H1 (cell line): Measurements from ENCODE around the gene PGLYRP1. TPM values are rescaled to one million over a fixed set of nuclear protein-coding genes. Genes with fewer than 3 reads are reported as not detected.

Source experiments
- HDAC6 ChIP-seq: IDR thresholded peaks from one replicate; pipeline ENCODE4 v1.7.1; 2012; ENCODE audit warnings: low read depth, mild to moderate bottlenecking, inconsistent platforms, low read length, moderate library complexity
- RBBP5 ChIP-seq: IDR thresholded peaks from 2 replicates; pipeline ENCODE4 v1.7.1; 2012; ENCODE audit warnings: low read depth, mild to moderate bottlenecking, inconsistent platforms, low read length, moderate library complexity, borderline replicate concordance
- polyA plus RNA-seq, 7 experiments: library from polyadenylated mRNA; depleted of rRNA in 3 of 7; stranded (reverse) in 5 of 7; unstranded in 2 of 7; fragments of >200 nt in 5 of 7; fragments of 200-250 nt in 2 of 7; gene quantifications; 1 replicate in 5 of 7; 2 replicates in 1 of 7; 4 replicates in 1 of 7; pipeline versions ENCODE4 v1.2.1 to v1.2.3, GENCODE V29; 2011 to 2013; ENCODE audit warnings: missing spikeins in 2 of 7, mixed read lengths in 2 of 7
- total RNA-seq: library from RNA; stranded (reverse); fragmentation: NEBNext Ultra II Directional; extraction: Animal tissue kit (Norgen Biotek cat#: 25700); gene quantifications from 2 replicates; pipeline ENCODE4 v1.2.1, GENCODE V29; 2021
- TF ChIP-seq, protein P1 (sequence below): fragments of 300-600 bp; sonication (generic); IDR thresholded peaks from 2 replicates; pipeline ENCODE4 v1.7.1; 2012; ENCODE audit warnings: low read length, moderate library complexity, mild to moderate bottlenecking, inconsistent platforms; ENCODE audit not compliant: insufficient replicate concordance

PGLYRP1 gene
- total and polyA plus RNA-seq, 2 of the 8 experiments (the other 6 are each of a cell fraction or from before 2014, with no cell fraction given): not detected

DNA sequence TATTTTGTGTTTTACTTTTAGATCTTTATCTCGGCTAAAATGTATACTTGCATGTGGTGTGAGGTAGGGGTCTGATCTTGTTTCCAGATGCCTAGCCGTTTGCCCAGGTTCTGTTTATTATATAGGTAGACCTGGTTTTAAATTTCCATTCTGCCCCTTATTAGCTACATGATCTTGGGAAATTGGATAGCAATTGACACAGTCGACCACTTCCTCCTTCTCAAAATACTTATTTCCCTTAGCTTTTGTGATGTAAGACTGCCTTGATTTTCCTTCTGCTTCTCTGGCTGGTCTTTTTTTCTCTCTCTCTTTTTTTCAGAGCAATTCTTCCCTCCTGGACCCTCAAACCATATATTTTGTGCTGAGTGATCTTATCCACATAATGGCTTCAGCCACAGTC is 3.0 kb upstream of the PGLYRP1 start (continued):
- TF ChIP-seq, protein P1, sequence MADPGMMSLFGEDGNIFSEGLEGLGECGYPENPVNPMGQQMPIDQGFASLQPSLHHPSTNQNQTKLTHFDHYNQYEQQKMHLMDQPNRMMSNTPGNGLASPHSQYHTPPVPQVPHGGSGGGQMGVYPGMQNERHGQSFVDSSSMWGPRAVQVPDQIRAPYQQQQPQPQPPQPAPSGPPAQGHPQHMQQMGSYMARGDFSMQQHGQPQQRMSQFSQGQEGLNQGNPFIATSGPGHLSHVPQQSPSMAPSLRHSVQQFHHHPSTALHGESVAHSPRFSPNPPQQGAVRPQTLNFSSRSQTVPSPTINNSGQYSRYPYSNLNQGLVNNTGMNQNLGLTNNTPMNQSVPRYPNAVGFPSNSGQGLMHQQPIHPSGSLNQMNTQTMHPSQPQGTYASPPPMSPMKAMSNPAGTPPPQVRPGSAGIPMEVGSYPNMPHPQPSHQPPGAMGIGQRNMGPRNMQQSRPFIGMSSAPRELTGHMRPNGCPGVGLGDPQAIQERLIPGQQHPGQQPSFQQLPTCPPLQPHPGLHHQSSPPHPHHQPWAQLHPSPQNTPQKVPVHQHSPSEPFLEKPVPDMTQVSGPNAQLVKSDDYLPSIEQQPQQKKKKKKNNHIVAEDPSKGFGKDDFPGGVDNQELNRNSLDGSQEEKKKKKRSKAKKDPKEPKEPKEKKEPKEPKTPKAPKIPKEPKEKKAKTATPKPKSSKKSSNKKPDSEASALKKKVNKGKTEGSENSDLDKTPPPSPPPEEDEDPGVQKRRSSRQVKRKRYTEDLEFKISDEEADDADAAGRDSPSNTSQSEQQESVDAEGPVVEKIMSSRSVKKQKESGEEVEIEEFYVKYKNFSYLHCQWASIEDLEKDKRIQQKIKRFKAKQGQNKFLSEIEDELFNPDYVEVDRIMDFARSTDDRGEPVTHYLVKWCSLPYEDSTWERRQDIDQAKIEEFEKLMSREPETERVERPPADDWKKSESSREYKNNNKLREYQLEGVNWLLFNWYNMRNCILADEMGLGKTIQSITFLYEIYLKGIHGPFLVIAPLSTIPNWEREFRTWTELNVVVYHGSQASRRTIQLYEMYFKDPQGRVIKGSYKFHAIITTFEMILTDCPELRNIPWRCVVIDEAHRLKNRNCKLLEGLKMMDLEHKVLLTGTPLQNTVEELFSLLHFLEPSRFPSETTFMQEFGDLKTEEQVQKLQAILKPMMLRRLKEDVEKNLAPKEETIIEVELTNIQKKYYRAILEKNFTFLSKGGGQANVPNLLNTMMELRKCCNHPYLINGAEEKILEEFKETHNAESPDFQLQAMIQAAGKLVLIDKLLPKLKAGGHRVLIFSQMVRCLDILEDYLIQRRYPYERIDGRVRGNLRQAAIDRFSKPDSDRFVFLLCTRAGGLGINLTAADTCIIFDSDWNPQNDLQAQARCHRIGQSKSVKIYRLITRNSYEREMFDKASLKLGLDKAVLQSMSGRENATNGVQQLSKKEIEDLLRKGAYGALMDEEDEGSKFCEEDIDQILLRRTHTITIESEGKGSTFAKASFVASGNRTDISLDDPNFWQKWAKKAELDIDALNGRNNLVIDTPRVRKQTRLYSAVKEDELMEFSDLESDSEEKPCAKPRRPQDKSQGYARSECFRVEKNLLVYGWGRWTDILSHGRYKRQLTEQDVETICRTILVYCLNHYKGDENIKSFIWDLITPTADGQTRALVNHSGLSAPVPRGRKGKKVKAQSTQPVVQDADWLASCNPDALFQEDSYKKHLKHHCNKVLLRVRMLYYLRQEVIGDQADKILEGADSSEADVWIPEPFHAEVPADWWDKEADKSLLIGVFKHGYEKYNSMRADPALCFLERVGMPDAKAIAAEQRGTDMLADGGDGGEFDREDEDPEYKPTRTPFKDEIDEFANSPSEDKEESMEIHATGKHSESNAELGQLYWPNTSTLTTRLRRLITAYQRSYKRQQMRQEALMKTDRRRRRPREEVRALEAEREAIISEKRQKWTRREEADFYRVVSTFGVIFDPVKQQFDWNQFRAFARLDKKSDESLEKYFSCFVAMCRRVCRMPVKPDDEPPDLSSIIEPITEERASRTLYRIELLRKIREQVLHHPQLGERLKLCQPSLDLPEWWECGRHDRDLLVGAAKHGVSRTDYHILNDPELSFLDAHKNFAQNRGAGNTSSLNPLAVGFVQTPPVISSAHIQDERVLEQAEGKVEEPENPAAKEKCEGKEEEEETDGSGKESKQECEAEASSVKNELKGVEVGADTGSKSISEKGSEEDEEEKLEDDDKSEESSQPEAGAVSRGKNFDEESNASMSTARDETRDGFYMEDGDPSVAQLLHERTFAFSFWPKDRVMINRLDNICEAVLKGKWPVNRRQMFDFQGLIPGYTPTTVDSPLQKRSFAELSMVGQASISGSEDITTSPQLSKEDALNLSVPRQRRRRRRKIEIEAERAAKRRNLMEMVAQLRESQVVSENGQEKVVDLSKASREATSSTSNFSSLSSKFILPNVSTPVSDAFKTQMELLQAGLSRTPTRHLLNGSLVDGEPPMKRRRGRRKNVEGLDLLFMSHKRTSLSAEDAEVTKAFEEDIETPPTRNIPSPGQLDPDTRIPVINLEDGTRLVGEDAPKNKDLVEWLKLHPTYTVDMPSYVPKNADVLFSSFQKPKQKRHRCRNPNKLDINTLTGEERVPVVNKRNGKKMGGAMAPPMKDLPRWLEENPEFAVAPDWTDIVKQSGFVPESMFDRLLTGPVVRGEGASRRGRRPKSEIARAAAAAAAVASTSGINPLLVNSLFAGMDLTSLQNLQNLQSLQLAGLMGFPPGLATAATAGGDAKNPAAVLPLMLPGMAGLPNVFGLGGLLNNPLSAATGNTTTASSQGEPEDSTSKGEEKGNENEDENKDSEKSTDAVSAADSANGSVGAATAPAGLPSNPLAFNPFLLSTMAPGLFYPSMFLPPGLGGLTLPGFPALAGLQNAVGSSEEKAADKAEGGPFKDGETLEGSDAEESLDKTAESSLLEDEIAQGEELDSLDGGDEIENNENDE: no peak
- TF ChIP-seq RBBP5 (no peak), HDAC6 (no peak)
